Right ventricle myocardium superior (tissue), 1 donor: ENCODE results near the gene CFAP99. TPM values are rescaled to one million over a fixed set of nuclear protein-coding genes. Genes with fewer than 3 reads are reported as not detected.

Experiments
- ATAC-seq: fragments of 200-7000 bp; cut with Tn5 transposase; one replicate; pipeline ENCODE4 v1.9.1; 2020; ENCODE audit warnings: mild to moderate bottlenecking; ENCODE audit not compliant: poor library complexity
- DNase-seq: peaks from one replicate; pipeline ENCODE4 v3.0.0-alpha.2; 2020
- intact Hi-C: fragments of 100-400 bp; cut with DNase I; formaldehyde crosslinking; loops from one replicate; pipeline ENCODE4 v1.11.2; 2022
- total RNA-seq: library from RNA; stranded (reverse); fragmentation: NEBNext Ultra II Directional; extraction: Animal tissue kit (Norgen Biotek cat#: 25700); gene quantifications from one replicate; pipeline ENCODE4 v1.2.1, GENCODE V29; 2021
- donor health status: DM: no; HTN: yes; CAD: no; lungs with severe emphysema.

Gene CFAP99
- total RNA-seq, 1 donor from 2014 or later, result not detected

GRCh38 chr4:2406920-2407319 is 11.8 kb upstream of the CFAP99 start:
- no peak for DNase-seq
- intact Hi-C loops, result no loop called here
- ATAC-seq, result no peak

DNA sequence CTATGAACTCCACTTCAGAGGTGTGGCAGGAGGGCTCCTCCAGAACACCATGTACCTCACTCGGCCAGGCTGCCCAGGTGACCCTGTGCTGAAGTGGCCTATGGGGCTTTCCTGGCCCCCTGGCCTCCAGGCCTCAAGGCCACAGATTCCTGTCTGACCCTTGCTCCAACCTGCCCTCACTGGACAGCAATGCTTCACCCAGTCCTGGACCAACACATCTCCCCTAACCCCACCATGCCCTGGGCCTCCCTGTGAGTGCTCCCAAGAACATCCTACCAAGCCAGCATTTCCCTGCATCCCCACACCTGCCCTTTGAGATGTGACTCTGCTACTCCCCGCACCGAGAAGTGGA is 10.8 kb upstream of the CFAP99 start:
- DNase-seq (no peak), ATAC-seq (no peak)
- intact Hi-C loops, result no loop called here

- no peak for ATAC-seq
- intact Hi-C loops, result no loop called here
- no peak for DNase-seq
Measured at GRCh38 chr4:2408401-2408958, 10.3 kb upstream of the CFAP99 start.

DNA sequence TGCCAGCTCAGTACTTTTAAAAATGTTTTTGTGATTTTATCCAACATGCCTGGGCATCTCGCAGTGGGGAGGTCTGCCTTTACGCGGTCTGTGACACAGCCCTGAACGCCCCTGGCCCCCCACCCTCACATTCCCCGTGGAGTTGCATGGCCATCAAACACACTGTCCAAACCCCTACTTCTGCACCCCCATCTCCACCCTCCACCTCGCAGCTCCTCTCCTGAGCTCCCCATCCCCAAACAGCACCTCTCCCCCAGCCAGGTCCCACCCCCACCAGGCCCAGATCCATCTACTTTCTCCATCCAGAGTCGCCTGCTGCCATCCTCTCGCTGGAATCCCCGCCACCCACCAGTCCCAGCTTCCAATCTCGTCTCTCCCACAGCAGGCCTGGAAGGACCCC is 9.8 kb upstream of the CFAP99 start:
- no peak for ATAC-seq
- DNase-seq, result no peak
- intact Hi-C loops, result no loop called here

- ATAC-seq, result no peak
- intact Hi-C loops, result no loop called here
- DNase-seq, result no peak
Measured at GRCh38 chr4:2409381-2409783, 9.4 kb upstream of the CFAP99 start.

DNA sequence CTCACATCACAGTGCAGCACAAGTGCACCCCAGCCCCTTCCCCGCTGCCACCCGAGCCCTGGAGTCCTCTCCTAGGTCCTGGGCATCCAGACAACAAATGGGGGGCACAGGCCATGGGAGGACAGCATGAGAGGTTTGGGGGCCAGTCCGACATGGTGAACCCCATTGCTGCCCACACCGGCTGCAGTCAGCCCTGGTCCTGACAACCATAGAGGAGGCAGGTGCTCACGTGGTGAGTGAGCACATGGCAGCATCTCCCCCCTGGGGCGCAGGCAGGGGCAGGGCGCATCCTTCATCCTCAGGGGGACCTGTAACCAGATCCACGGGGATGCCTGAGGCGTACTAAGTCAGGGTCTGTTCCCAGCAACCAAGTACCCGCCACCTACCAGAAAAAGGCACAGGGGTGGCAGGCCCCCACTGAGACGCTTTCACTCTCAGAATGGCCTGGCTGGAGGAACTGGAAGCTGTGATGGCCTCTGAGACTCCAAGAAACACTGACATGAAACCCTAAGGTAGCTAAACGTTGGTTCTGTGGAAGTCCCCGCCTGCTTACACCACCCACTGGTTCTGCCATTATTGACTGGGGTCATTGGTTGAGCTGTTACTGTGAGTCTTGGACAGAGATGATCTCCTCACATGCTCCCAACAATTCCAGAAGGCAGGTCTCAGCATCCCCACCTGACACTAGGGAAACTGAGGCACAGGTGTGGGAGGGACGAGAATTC is 6.8 kb upstream of the CFAP99 start:
- DNase-seq (no peak), ATAC-seq (no peak)
- intact Hi-C loops, result loop anchor here (10.0 kb wide), 1 partner anchor 147 kb away; the partner anchor contains the start of gene MXD4

DNA sequence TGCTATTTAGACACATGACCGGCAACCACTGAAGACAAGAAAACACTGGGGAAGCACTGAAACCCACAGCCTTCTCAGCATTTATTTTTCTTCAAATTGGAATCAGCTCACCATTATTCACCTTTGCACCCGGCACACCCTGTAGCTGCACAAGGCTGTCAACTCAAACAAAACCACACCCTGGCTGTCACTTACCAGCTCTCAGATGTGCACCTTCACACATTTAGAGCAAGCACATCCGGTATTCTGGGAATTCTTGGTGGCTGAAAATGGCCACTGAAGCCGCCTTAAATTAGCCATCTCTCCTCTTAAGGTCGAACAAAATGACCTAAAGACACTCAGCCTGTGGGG is 6.2 kb upstream of the CFAP99 start:
- DNase-seq, result no peak
- intact Hi-C loops, result loop anchor here (10.0 kb wide), 1 partner anchor 148 kb away; the partner anchor contains the start of gene MXD4
- peak; percentile 2 for ATAC-seq

DNA sequence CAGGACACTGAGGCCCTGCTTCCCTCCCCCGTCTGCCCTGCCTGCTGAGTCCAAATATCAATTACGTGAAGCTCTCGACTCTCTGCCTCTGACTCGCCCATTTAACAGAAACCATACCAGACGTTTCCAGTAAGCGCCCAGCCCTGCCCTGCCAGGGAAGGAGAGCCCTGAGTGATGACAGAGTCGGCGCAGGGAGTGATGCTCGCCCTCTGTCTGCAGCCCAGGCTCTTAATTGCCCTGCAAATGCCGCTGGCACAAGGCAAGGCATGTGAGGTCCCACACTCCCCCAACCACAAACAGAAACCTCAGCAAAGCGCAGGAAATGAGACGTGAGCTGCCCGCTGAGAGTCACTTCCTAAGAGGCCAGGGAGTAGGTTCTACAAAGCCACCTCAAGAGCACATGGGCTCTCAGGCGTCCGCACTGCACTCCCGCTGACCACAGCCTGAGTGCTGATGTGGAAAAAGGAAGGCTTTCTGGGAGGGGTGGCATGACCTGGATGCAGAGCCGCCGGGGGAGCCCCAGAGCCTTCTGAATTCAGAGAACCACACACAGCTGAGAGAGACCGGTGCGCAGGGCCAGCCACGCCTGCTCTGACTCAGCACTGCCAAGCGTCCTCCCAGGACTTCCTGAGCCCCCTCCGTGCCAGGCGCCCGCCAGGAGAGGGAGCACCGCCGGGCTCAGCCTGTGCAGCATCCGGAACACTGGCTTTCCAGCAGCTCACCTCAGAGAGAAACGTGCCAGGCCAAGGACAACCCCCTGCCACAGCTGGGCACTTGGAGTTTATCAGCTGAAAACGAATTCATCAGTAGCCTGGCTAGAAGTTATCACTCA is 5.7 kb upstream of the CFAP99 start:
- peak; percentile 87 for DNase-seq
- intact Hi-C loops, result loop anchor here (10.0 kb wide), 1 partner anchor 148 kb away; the partner anchor contains the start of gene MXD4
- ATAC-seq, result peak; percentile 91

DNA sequence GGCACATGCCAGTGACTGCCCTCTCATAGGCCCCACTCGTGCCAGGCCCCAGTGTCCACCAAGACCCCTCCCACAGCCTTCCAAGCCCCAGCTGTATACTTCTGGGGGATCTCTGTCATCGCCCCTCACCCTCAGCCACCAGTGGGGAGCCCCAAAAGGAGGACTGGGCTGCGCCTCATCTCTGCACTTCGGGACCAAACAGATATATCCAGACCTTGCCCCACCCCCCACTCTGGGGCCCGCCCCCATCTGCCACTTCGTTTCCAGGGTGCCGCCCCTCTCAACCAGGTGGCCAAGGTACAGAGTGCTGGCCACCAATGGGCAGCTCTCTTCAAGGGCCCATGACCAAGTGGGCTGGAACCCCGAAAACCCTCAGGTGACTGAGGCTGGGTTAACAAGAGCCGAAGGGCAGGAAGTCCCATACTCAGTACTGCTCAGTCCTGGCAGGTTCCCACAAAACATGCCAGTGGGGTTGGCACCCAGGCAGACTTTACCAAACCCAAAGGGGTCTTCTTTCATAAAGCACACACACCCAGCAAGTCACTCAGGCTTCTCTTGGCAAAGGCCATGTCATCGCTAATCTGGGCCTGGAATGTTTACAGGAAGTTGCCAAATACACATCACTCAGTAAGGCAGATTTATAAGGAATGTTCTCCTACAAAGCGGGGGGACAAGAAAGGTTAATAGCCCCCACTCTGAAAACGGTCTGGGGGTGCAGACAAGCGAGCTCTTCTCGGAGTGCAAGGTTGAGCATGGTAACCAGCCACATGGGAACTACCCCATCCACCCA is 4.7 kb upstream of the CFAP99 start:
- no peak for ATAC-seq
- intact Hi-C loops, result loop anchor here (10.0 kb wide), 1 partner anchor 149 kb away; the partner anchor contains the start of gene MXD4
- DNase-seq, result no peak

GRCh38 chr4:2415213-2415612 is 3.5 kb upstream of the CFAP99 start:
- intact Hi-C loops, result loop anchor here (10.0 kb wide), 1 partner anchor 150 kb away; the partner anchor contains the start of gene MXD4
- DNase-seq (no peak), ATAC-seq (no peak)

- DNase-seq (no peak), ATAC-seq (no peak)
- intact Hi-C loops, result loop anchor here (10.0 kb wide), 1 partner anchor 151 kb away; the partner anchor contains the start of gene MXD4
Measured at GRCh38 chr4:2415881-2416563, 2.7 kb upstream of the CFAP99 start.

GRCh38 chr4:2416564-2417225 is 2.1 kb upstream of the CFAP99 start:
- intact Hi-C loops, result loop anchor here (10.0 kb wide), 1 partner anchor 152 kb away; the partner anchor contains the start of gene MXD4
- peak; percentile 44 for DNase-seq
- ATAC-seq, result no peak

DNA sequence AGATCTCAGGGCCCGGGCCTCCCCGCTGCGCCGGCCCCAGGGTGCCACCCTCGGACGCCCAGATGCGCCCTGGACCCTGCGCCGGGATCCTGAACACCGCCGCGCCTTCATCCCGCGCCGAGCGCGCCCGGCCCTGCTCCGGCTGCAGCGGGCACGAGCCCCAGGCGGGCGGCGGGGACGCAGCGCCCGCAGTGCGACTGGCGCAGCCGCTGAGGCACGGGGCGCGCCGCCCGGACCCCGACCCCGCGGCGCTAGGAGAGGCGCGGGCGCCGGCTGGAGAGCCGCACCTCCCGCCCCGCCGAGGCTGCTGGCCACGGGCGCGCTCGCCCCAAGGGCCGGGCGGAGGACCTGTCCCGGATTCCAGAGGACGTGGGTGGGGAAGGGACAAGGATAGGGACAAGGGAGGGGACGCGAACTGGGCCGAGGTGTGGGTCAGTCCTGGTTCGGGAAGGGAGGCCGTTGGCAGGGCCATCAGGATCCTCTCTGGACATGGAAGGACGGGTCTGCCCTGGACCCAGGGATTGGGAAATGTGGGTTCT is 1.5 kb upstream of the CFAP99 start:
- DNase-seq (no peak), ATAC-seq (no peak)
- intact Hi-C loops, result loop anchor here (10.0 kb wide), 1 partner anchor 152 kb away; the partner anchor contains the start of gene MXD4

DNA sequence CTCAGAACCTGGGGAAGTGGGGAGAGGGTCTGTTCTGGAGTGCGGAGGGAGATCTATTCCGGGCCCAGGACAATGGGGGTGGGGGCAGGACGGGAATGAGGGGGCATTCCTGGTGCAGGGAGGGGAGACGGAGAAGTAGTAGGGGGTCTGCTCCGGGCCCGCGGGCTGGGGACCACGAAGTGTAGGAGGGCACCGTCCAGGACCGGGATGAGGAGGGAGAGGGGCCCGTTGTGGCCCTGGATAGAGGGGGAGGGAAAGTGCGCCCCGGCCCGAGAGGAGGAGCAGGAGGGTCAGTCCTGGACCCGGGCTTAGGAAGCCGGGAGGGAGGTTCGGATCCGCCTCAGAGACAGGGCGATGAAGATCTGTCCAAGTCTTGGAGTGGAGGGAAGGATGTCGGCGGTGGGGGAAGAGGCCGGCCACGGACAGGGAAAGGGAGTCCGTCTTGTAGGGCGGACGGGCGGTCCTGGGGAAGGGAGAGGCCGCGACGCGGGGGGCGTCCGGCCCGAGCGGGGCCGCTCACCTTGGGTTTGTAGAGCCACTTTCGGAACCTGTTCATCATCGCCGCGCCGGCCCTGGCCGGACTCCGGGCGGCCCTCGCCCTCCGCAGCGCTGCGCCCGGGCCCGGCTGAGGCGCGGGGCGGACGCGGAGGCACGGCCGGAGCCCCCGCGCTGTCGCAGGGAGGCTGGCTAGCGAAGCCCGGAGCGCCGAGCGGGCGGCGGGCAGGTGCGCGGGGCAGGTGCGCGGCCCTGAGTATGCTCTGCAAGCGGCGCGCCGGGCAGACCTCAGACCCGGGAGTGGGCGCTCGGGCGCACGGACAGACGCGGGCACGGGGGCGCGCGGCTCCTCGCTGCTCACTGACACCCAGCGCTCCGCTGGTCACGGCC is 748 bp upstream of the CFAP99 start, which contains the start of gene ZFYVE28:
ZFYVE28 (minus strand) TSS at position 881 of the 885 bp plus-strand sequence; CDS start at position 559, 322 bp downstream.
- intact Hi-C loops, result loop anchor here (10.0 kb wide), 1 partner anchor 153 kb away; the partner anchor contains the start of gene MXD4
- peak; percentile 48 for DNase-seq
- no peak for ATAC-seq

DNA sequence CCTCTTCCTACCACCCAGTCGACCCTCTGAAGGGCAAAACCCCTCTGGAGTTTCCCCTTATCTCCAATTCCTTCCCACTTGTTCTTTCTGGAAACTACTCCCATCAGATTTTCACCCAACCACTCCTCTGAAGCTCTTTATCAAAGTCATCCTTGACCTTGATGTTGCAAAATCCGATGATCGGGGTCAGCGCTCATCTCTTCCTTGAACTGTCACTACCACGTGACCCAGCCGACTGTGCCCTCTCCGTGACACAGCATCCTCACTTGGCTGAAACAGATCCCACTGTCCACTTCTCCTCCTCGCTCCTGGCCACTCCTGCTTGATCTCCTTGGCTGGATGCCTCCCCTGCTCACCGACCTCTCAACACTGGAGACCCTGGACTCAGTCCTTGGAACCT is 1.1 kb downstream of the CFAP99 start:
- ATAC-seq, result no peak
- DNase-seq, result peak; percentile 40
- intact Hi-C loops, result loop anchor here (10.0 kb wide), 1 partner anchor 155 kb away; the partner anchor contains the start of gene MXD4

GRCh38 chr4:2421928-2422327 is 3.2 kb downstream of the CFAP99 start:
- no peak for ATAC-seq
- intact Hi-C loops, result no loop called here
- no peak for DNase-seq
